Fibroblast of villous mesenchyme (primary cell): Measurements from ENCODE around the gene NUCB2. TPM values are rescaled to one million over a fixed set of nuclear protein-coding genes. Genes with fewer than 3 reads are reported as not detected.

Experiments used
- DNase-seq: peaks from one replicate; pipeline ENCODE4 v3.0.0-alpha.2; 2010; ENCODE audit warnings: low read depth
- H3K4me3 ChIP-seq: 2 replicates; pipeline ENCODE4 v1.5.1; 2011; ENCODE audit warnings: low read depth, mild to moderate bottlenecking, low read length
- CTCF ChIP-seq: IDR thresholded peaks from 2 replicates; pipeline ENCODE4 v1.5.1; 2012; ENCODE audit warnings: low read depth, mild to moderate bottlenecking, low read length; ENCODE audit not compliant: insufficient read depth
- total RNA-seq: library from RNA; depleted of rRNA; stranded (reverse); fragments of >200 nt; gene quantifications from 2 replicates; pipeline ENCODE4 v1.2.3, GENCODE V29; 2012

NUCB2 gene
- total RNA-seq, 1 donor: 79.9 TPM

DNA sequence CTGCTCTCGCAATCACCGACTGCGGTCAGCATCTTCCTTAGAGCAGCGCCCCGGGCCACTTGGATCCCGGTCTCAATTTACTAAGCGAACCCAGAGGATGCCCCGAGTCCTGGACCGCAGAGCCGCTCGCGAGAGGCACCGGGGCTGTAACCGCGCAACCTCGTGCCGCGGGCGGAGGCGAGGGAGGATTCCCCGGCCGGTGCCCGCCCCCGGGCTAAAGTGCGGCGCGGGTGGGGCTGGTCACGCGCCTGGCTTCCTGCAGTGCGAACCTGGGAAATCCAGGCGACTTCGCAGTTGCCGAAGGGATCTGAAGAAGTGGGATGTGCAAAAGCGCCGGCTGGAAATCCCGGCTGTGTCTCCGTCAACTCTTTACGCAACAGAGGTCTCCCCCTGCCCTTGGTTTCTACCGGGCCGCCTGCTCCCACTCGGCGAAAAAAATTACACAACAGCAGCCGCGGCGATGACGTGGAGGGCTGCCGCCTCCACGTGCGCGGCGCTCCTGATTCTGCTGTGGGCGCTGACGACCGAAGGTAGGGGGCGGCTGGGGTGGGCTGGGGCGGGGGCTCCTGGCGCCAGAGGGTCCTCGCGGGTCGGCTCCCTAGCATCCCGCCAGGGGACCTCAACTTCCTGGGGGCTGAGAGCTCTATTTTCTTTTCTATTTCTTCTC, 75.1 kb downstream of the NUCB2 start, which contains the start of gene NCR3LG1:
Gene NCR3LG1 (plus strand): TSS at position 291 of the 667 bp plus-strand sequence. CDS start 170 bp downstream, at position 461.
- H3K4me3 ChIP-seq: peak within 1 kb of the TSS; percentile 72
- DNase-seq: peak; percentile 90
- no peak for TF ChIP-seq CTCF

DNA sequence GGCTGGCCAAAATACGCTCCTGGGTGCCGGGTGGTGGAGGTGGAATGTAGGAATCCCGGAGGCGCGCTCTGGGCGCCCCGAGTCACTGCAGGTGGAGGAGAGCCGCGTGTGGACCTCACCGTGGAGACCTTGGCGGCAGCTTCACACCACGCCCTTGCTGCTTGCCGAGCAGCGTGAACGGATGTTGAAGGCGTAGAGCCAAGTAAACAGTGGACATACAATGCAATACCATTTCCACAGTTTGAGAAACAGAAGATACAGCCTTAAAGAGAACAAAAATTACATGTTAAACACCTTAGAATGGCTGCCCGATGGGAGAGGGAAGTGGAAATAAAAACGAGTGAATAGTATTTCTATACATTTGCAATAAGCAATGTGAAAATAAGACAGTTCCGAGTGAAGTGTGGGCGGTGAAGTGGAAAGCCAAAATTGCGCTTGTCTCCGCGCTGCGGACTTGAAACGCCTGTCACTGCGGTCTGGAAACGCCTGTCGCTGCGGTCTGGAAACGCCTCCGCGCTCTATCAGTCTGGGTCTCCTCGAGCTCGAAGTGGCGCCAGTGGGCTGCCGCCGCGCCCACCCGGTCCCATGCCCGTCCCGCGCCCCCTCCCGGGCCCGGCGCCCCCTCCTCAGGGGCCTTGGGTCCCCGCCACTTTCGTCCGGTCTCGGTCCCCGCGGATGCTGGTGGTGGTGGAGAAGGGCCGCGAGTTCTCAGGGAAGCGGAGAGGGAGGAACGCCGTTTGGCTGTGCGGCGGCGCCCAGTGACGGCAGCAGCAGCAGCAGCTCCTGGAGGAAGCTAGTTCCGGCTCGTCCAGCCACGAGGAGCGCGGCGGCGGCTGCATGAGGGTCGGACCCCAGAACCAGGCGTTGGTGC, 76.6 kb downstream of the NUCB2 start:
- peak overlapping the region; percentile 72 for H3K4me3 ChIP-seq
- peak; percentile 82 for DNase-seq
- TF ChIP-seq CTCF: no peak

DNA sequence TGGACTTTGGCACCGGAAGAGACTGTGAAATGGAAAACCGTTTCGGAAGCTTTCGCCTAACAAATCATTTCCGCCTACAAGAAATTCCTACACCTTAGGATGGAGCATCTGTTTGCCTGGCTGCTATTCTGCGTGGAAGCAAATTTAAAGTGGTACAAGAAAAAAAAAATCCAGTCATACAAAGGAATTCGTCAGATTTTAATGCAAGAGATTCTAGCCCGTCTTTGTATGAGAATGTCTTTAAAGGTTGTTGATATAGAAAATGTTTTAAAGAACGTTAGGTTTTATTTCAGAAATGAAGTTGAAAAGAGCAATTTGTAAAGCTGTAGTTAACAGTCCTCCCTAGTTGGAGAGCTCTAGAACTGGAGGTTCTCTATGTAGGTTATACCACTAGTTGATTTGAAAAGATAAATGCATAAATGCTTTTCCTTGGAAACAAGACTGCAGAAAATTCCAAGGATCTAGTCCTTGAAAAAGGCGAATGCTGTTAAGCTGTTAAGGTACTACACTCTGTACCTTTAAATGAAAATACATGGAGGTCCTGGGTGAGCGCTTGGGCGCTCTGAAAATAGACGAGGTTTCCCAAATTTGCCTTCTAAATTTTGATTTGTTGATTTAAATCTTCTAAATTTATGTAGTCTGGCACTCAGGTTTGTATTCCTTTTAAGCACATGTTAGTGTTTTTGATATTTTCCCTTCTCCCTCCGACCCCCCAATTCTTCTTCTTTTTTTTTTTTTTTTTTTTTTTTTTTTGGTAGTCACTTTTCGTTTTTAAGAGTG, 77.5 kb downstream of the NUCB2 start:
- TF ChIP-seq CTCF: no peak
- DNase-seq: no peak
- peak overlapping the region; percentile 72 for H3K4me3 ChIP-seq

- peak overlapping the region; percentile 72 for H3K4me3 ChIP-seq
- peak; percentile 77 for DNase-seq
- TF ChIP-seq CTCF: peak; percentile 76
These were observed 78.1 kb downstream of the NUCB2 start for GRCh38 chr11:17354601-17354991.

DNA sequence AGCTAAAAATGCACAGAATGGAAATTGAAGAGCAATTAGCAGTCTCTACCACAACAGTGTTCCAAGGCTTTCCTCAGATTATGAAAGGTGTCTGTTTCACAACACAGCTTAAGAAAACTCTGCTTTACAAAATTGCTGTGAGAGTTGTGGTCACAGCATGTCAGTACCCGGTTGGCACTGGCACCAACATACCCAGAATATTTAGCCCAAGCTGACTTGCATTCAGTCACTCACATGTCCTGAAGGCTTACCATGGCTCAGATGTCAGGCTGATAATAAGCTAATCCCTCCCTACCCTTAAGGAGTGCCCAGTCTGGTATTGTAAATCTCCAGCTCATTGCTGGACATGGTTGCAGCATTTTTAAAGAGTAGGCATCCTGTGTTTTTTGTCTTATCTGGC, 90.0 kb downstream of the NUCB2 start:
- no peak for DNase-seq
- TF ChIP-seq CTCF: no peak
- H3K4me3 ChIP-seq: no peak overlapping the region

GRCh38 chr11:17368551-17368950, 92.0 kb downstream of the NUCB2 start:
- H3K4me3 ChIP-seq: no peak overlapping the region
- DNase-seq: no peak

More at GRCh38 chr11:17368551-17368950, 92.0 kb downstream of the NUCB2 start:
- TF ChIP-seq CTCF: no peak
